NOMO-1 (cell line): ENCODE measurements around the gene ERGIC3.

Source experiments
- DNase-seq, 2 experiments: peaks; one replicate each; lab custom pipeline; 2025; ENCODE audit not compliant: unreplicated experiment in 2 of 2; lab: John Stamatoyannopoulos, UW

ERGIC3 gene

GRCh38 chr20:35560105-35560511 lies 18.2 kb downstream of the ERGIC3 start:
- DNase-seq: no peak

GRCh38 chr20:35560541-35560940 lies 18.7 kb downstream of the ERGIC3 start:
- DNase-seq: no peak

- DNase-seq: no peak
Measured at GRCh38 chr20:35561268-35561667, 19.4 kb downstream of the ERGIC3 start.

- DNase-seq: no peak
Measured at GRCh38 chr20:35561671-35562070, 19.8 kb downstream of the ERGIC3 start.

GRCh38 chr20:35562541-35563110 lies 20.7 kb downstream of the ERGIC3 start:
- DNase-seq: no peak

- DNase-seq: no peak
Measured at GRCh38 chr20:35563834-35564233, 22.0 kb downstream of the ERGIC3 start.

GRCh38 chr20:35564905-35565304 lies 23.0 kb downstream of the ERGIC3 start:
- no peak for DNase-seq

- no peak for DNase-seq
Measured at GRCh38 chr20:35568645-35569044, 26.8 kb downstream of the ERGIC3 start.

- no peak for DNase-seq
Measured at GRCh38 chr20:35571555-35571954, 29.7 kb downstream of the ERGIC3 start.

- no peak for DNase-seq
Measured at GRCh38 chr20:35572838-35573237, 31.0 kb downstream of the ERGIC3 start.

- DNase-seq: no peak
Measured at GRCh38 chr20:35575958-35576357, 34.1 kb downstream of the ERGIC3 start.

DNA sequence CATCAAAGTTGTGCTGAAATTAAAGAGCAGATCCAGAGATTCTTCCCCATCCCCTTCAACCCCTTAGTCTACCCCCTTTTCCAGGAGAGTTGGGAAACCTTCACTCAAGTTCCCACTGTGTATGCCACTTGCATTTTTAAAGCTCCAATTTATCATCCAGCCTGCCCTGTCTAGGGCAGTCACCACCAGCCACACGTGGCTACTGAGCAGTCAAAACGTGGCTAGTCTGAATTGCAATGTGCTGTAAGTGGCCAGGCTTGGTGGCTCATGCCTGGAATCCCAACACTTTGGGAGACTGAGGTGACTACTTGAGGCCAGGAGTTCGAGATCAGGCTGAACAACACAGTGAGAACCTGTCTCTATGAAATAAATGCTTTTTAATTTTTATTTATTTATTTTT lies 34.9 kb downstream of the ERGIC3 start:
- no peak for DNase-seq

- no peak for DNase-seq
Measured at GRCh38 chr20:35578469-35578868, 36.6 kb downstream of the ERGIC3 start.

- no peak for DNase-seq
Measured at GRCh38 chr20:35579196-35579595, 37.3 kb downstream of the ERGIC3 start.

GRCh38 chr20:35582131-35582530 lies 40.3 kb downstream of the ERGIC3 start:
- no peak for DNase-seq

DNA sequence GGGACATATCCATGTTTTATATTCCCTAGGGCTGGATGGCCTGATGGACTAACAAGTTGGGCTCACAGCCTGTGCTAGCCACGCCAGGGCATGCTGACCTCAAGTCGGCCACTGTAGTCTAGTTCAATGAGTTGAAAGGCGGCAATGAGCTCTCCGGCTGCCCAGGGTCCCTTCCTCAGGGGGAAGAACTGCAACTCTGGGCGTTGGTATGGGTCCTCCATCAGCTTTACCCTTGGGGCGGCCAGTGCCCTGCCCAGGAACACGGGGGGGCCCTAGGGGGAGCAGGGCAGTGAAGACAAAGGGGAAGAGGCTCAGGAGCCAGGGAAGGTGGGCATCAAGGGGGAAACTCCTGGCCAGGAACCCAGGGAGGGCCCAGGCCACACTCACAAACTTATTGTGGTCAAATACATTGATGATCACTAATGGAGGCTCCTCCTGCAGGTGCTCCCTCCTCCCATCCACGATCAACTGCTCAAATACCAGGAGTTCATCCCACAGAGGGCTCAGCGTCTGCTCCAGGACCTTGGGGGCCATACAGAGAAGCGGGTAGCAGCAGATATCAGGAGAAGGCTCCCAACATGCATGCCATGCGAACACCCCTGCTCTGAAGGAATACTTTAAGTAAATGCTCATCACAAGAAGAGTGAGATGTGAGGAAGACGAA lies 41.0 kb downstream of the ERGIC3 start:
- no peak for DNase-seq

DNA sequence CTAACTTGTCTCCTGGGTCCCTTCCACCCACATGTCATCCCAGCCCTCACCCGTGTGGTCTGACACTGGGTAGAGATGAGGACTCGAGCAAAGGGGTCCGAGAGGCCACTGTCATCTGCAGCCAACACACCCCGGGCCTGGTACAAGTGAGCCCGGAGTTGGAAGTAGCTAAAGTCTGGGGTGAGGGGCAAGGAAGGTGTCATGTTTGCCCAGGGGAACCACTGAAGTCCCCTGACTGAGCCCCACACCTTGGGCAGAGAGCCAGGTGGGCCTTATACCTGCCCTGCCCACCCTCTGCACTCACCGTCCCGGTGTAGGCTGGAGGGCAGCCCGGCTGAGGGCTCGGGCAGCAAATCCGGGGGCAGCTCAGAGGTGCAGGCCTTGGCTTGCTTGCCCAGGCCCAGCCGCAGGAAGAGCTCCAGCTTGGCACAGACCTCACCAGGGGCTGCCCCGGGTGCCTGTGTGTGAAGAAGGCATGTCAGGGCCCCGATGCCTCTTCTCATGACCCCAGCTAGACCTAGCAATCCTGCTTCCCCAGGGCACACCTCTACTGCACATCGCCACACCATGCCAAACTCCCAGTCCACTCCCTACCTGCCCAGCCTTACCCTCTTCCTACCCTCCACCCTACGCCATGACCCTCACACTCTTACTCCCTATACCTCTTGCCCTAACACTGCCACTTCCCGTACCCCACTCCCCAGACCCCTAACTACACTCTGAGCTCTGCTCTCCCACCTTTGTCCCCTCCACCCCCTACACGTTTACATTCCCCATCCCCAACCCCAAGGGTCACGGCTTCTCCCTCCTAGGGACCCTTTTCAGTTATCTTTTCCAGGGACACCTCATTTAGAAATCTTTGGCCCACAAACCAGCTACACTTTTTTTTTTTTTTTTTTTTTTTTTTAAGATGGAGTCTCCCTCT lies 42.0 kb downstream of the ERGIC3 start:
- DNase-seq: no peak

GRCh38 chr20:35586751-35587425 lies 45.0 kb downstream of the ERGIC3 start:
- DNase-seq: no peak

GRCh38 chr20:35587436-35587835 lies 45.6 kb downstream of the ERGIC3 start:
- DNase-seq: no peak

GRCh38 chr20:35588397-35588796 lies 46.5 kb downstream of the ERGIC3 start:
- DNase-seq: no peak

DNA sequence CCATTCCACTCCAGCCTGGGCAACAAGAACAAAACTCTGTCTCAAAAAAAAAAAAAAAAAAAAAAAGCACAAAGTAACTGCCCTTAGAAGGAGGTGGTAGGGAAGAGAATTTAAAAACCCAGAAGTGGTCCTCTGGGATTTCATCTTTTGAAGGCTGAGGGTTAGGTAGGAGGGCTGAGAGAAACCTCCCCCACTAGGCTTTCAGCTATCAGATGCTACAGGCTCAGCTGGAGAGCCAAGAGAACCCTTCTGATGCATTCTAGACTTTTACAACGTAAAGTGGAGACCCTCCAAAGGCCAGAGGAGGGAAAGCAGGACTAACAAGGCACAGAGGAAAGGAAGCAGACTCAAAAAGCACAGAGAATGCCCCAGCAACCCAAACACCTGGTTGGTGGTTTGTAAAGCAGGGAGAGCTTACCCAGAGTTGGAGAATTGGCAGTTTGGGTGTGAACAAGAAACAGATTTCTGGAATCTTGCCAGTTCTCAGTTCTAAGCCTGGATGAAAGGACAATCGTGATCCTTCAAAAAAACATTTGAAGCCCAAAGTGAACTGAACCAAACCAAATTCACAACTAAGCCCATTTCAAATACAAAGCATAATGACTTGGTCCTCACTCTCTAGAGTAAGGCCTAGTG lies 50.6 kb downstream of the ERGIC3 start:
- DNase-seq: no peak
